NCI-H1048 (cell line): Measurements from ENCODE around the gene NCAPG2.
"Not testable (repeated sequence)": the region's sequence is repeated elsewhere in the genome, so short reads cannot be mapped to it uniquely, and the experiment has no call there.

Source experiments
- DNase-seq: peaks from one replicate; lab custom pipeline; 2025; lab: John Stamatoyannopoulos, UW

The NCAPG2 gene

GRCh38 chr7:158705234-158705850 lies 738 bp upstream of the NCAPG2 start:
- DNase-seq = no peak

- DNase-seq = not testable (repeated sequence)
Measured at GRCh38 chr7:158703679-158704523, 703 bp downstream of the NCAPG2 start.

- no peak for DNase-seq
Measured at GRCh38 chr7:158702944-158703343, 1.7 kb downstream of the NCAPG2 start.

- DNase-seq = no peak
Measured at GRCh38 chr7:158702196-158702595, 2.4 kb downstream of the NCAPG2 start.

- DNase-seq = no peak
Measured at GRCh38 chr7:158700008-158700407, 4.6 kb downstream of the NCAPG2 start.

GRCh38 chr7:158699341-158699740 lies 5.3 kb downstream of the NCAPG2 start:
- no peak for DNase-seq

GRCh38 chr7:158698657-158699195 lies 5.9 kb downstream of the NCAPG2 start:
- DNase-seq = no peak

GRCh38 chr7:158697597-158697996 lies 7.0 kb downstream of the NCAPG2 start:
- not testable (repeated sequence) for DNase-seq

- no peak for DNase-seq
Measured at GRCh38 chr7:158695726-158696452, 8.7 kb downstream of the NCAPG2 start.

- no peak for DNase-seq
Measured at GRCh38 chr7:158695056-158695455, 9.5 kb downstream of the NCAPG2 start.

- DNase-seq = no peak
Measured at GRCh38 chr7:158694650-158695049, 10.0 kb downstream of the NCAPG2 start.

GRCh38 chr7:158689488-158689887 lies 15.1 kb downstream of the NCAPG2 start:
- no peak for DNase-seq

GRCh38 chr7:158687406-158687805 lies 17.2 kb downstream of the NCAPG2 start:
- DNase-seq = no peak

- DNase-seq = no peak
Measured at GRCh38 chr7:158685693-158686092, 18.9 kb downstream of the NCAPG2 start.

- no peak for DNase-seq
Measured at GRCh38 chr7:158684329-158684728, 20.3 kb downstream of the NCAPG2 start.

- DNase-seq = no peak
Measured at GRCh38 chr7:158683541-158683940, 21.1 kb downstream of the NCAPG2 start.

GRCh38 chr7:158682456-158682855 lies 22.1 kb downstream of the NCAPG2 start:
- DNase-seq = no peak

GRCh38 chr7:158680754-158681153 lies 23.9 kb downstream of the NCAPG2 start:
- DNase-seq = no peak

- DNase-seq = no peak
Measured at GRCh38 chr7:158676906-158677305, 27.7 kb downstream of the NCAPG2 start.

GRCh38 chr7:158676171-158676840 lies 28.3 kb downstream of the NCAPG2 start:
- no peak for DNase-seq

GRCh38 chr7:158672975-158673374 lies 31.6 kb downstream of the NCAPG2 start:
- no peak for DNase-seq

GRCh38 chr7:158668086-158668485 lies 36.5 kb downstream of the NCAPG2 start:
- DNase-seq = not testable (repeated sequence)
